ENCODE data around the gene THG1L.

DNA sequence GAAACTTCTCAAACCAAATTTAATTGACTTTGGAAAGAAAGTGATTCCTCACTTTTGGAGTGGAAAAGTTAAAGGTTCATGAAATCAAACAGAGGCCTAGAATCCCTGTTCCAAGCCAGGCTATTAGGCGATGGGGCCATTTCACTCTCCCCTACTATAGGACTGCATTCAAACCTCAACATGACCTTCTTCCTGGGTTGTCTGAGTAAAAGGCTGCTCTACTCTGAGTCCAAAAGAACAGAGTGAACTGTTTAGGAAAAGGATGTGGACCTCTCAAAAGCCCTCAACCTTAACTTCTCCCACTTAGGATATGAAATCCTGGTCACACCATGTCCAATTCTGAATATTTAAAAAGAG, 44.0 kb upstream of the THG1L start:
- no peak for TF ChIP-seq CTCF (IDR thresholded peaks at IDR 0.05; ENCODE audit: low read length)
- TF ChIP-seq EZH2 (IDR thresholded peaks at IDR 0.05; ENCODE audit: borderline replicate concordance, low read length): no peak
